HEK293T (cell line): Measurements from ENCODE around the gene ATP8A2.
A peak's percentile ranks its signal among the peaks of the same experiment; 100 is the strongest.

ENCODE experiments used
- CTCF ChIA-PET: fragments of 350-600 bp; formaldehyde crosslinking; extraction: SDS; loops from one replicate; lab custom pipeline; 2021; ENCODE audit warnings: antibody characterized with exemption, inconsistent platforms; lab: Yijun Ruan, JAX
- POLR2A ChIA-PET: fragments of 350-600 bp; formaldehyde crosslinking; extraction: SDS; loops from one replicate; lab custom pipeline; 2020; ENCODE audit warnings: antibody characterized with exemption, inconsistent platforms; lab: Yijun Ruan, JAX
- DNase-seq: peaks from one replicate; pipeline ENCODE4 v3.0.0; 2012; ENCODE audit warnings: mixed read lengths; ENCODE audit errors: extremely low spot score
- ARNT ChIP-seq: fragments of 450-650 bp; IDR thresholded peaks from 2 replicates; pipeline ENCODE4 v1.6.1; 2017; ENCODE audit warnings: mild to moderate bottlenecking
- BHLHE40 ChIP-seq: fragments of 450-650 bp; IDR thresholded peaks from 2 replicates; pipeline ENCODE4 v1.6.1; 2016; ENCODE audit warnings: mild to moderate bottlenecking, moderate library complexity, borderline replicate concordance
- CTBP1 ChIP-seq: fragments of 450-650 bp; IDR thresholded peaks from 2 replicates; pipeline ENCODE4 v1.6.1; 2016; ENCODE audit warnings: borderline replicate concordance
- ELF4 ChIP-seq: fragments of 450-650 bp; IDR thresholded peaks from 2 replicates; pipeline ENCODE4 v1.6.1; 2017; ENCODE audit warnings: antibody characterized with exemption
- FOXA1 ChIP-seq: fragments of 450-650 bp; IDR thresholded peaks from 2 replicates; pipeline ENCODE4 v1.6.1; 2016; ENCODE audit warnings: mild to moderate bottlenecking
- FOXK2 ChIP-seq: fragments of 450-650 bp; IDR thresholded peaks from 2 replicates; pipeline ENCODE4 v1.6.1; 2016; ENCODE audit warnings: mild to moderate bottlenecking
- FOXM1 ChIP-seq: fragments of 450-650 bp; IDR thresholded peaks from 2 replicates; pipeline ENCODE4 v1.6.1; 2017; ENCODE audit warnings: mild to moderate bottlenecking, borderline replicate concordance
- HDGF ChIP-seq: fragments of 450-650 bp; IDR thresholded peaks from 2 replicates; pipeline ENCODE4 v1.6.1; 2017; ENCODE audit warnings: antibody characterized with exemption, borderline replicate concordance
- L3MBTL2 ChIP-seq: fragments of 450-650 bp; conservative IDR thresholded peaks from 2 replicates; pipeline ENCODE4 v1.6.1; 2016; ENCODE audit warnings: mild to moderate bottlenecking
- LEF1 ChIP-seq: fragments of 450-650 bp; IDR thresholded peaks from 2 replicates; pipeline ENCODE4 v1.6.1; 2017; ENCODE audit warnings: mild to moderate bottlenecking, borderline replicate concordance
- NFRKB ChIP-seq: fragments of 450-650 bp; IDR thresholded peaks from 2 replicates; pipeline ENCODE4 v1.6.1; 2016; ENCODE audit warnings: mild to moderate bottlenecking, moderate library complexity
- PKNOX1 ChIP-seq: fragments of 450-650 bp; IDR thresholded peaks from 2 replicates; pipeline ENCODE4 v1.6.1; 2016
- SP1 ChIP-seq: fragments of 450-650 bp; IDR thresholded peaks from 2 replicates; pipeline ENCODE4 v1.6.1; 2017
- SUZ12 ChIP-seq: fragments of 450-650 bp; IDR thresholded peaks from 2 replicates; pipeline ENCODE4 v1.6.1; 2016; ENCODE audit warnings: mild to moderate bottlenecking
- TARDBP ChIP-seq: fragments of 450-650 bp; IDR thresholded peaks from 2 replicates; pipeline ENCODE4 v1.6.1; 2016
- ZNF384 ChIP-seq: fragments of 450-650 bp; IDR thresholded peaks from 2 replicates; pipeline ENCODE4 v1.6.1; 2016

Gene ATP8A2

DNA sequence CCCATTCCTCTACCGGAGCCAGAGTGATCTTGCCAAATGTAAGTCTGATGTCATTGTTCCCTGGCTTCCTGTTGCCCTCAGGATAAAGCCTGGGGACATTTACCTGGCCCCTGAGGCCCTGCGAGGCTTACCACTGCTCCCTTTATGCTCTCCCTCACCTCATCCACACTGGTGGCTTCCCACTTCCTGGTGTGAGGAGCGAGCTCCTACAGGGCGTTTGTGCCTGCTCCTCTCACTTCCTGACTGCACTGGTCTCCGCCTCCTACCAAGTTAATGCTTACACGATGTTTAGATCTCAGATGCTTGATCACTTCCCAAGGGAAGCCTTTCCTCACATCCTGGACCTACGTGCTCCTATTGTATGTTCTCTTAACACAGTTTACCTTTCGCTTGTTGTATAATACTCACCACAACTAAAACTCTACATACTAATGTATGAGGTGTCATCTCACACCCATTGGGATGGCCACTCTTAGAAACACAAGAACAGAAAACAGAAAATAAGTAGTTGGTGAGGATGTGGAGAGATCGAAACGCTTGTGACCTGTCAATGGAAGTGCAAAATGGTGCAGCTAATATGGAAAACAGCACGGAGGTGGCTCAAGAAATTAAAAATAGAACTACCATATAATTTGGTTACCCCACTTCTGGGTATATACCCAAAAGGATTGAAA, 502.4 kb downstream of the ATP8A2 start:
- DNase-seq: no peak
- CTCF ChIA-PET: no interaction called here
- TF ChIP-seq LEF1: no peak
- no peak for TF ChIP-seq TARDBP
- no peak for TF ChIP-seq PKNOX1
- TF ChIP-seq CTBP1: no peak
- no peak for TF ChIP-seq ELF4
- TF ChIP-seq ZNF384: no peak
- no peak for TF ChIP-seq SP1
- TF ChIP-seq FOXM1: no peak
- POLR2A ChIA-PET: no interaction called here

DNA sequence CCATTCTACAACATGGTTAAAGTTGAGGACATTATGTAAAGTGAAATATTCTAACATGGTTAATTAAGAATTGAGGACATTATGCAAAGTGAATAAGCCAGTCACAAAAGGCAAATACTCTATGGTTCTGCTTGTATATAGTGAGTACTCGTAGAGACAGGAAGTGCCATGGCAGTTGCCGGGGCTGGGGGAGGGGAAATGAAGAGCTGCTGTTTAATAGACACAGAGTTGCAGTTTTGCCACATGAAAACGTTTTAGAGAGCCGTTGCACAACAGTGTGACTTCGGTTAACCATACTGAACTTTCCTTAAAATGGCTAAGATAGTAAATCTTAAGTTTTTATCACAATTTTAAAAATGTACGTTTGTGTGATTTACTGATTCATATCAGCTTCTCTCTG, 503.1 kb downstream of the ATP8A2 start:
- TF ChIP-seq ELF4 (no peak), SUZ12 (no peak), BHLHE40 (no peak)
- DNase-seq: no peak
- ChIA-PET CTCF (no interaction called here), POLR2A (no interaction called here)

GRCh38 chr13:25876247-25876646, 504.5 kb downstream of the ATP8A2 start:
- CTCF ChIA-PET: no interaction called here
- no peak for DNase-seq
- POLR2A ChIA-PET: no interaction called here
- TF ChIP-seq FOXK2 (no peak), ZNF384 (no peak), SUZ12 (no peak), SP1 (no peak), NFRKB (no peak), ARNT (no peak), PKNOX1 (no peak), ELF4 (no peak), LEF1 (no peak), HDGF (no peak), TARDBP (no peak), FOXA1 (no peak)

- POLR2A ChIA-PET: no interaction called here
- DNase-seq: no peak
- TF ChIP-seq L3MBTL2 (no peak), HDGF (no peak), CTBP1 (no peak), LEF1 (no peak)
- CTCF ChIA-PET: no interaction called here
Observed at GRCh38 chr13:25879466-25879865, 507.7 kb downstream of the ATP8A2 start.

GRCh38 chr13:25881136-25881926, 509.6 kb downstream of the ATP8A2 start:
- DNase-seq: no peak
- ChIA-PET CTCF (no interaction called here), POLR2A (interaction anchor here (1.3 kb wide), 1 partner anchor 306 kb away, joined by 3 read pairs; no protein-coding TSS in a partner anchor)
- TF ChIP-seq NFRKB: no peak
- TF ChIP-seq FOXM1: no peak
- TF ChIP-seq SP1: no peak
- TF ChIP-seq LEF1: no peak
- TF ChIP-seq ARNT: no peak

- TF ChIP-seq FOXM1 (no peak), NFRKB (no peak), CTBP1 (no peak), FOXA1 (no peak), PKNOX1 (no peak), SP1 (no peak), ELF4 (no peak), LEF1 (no peak), HDGF (no peak), L3MBTL2 (no peak), TARDBP (no peak), ZNF384 (no peak), ARNT (no peak), SUZ12 (no peak), BHLHE40 (no peak), FOXK2 (no peak)
- ChIA-PET CTCF (no interaction called here), POLR2A (interaction anchor here (0.6 kb wide), 1 partner anchor 141 kb away, joined by 3 read pairs; no protein-coding TSS in a partner anchor)
- DNase-seq: peak; percentile 10
Observed at GRCh38 chr13:25881971-25882451, 510.2 kb downstream of the ATP8A2 start.
